ENCODE data around the gene CLIC4.

GRCh38 chr1:24860841-24861240 is 115.6 kb downstream of the CLIC4 start:
- TF ChIP-seq CTCF (conservative IDR thresholded peaks at IDR 0.05 in 1 of 2, IDR thresholded peaks at IDR 0.05 in 1 of 2; ENCODE audit: extremely low read depth in 1 of 2, insufficient read depth in 1 of 2, low read depth in 1 of 2, low read length in 2 of 2): no peak
- no peak for TF ChIP-seq EZH2 (IDR thresholded peaks at IDR 0.05; ENCODE audit: borderline replicate concordance, low read length)

Measured in mammary epithelial cell (primary cell).